ENCODE measurements around the gene NFE2L3.

GRCh38 chr7:26115650-26116049, 36.3 kb upstream of the NFE2L3 start:
- no peak for TF ChIP-seq GATA2 (IDR thresholded peaks at IDR 0.05; ENCODE audit: low read depth, low read length)
- TF ChIP-seq GATA3 (IDR thresholded peaks at IDR 0.05; ENCODE audit: low read depth, low read length), result no peak

Data from SH-SY5Y (cell line).